Omental fat pad (tissue), 4 donors: ENCODE data around the gene C5orf46. TPM values are rescaled to one million over a fixed set of nuclear protein-coding genes. Genes with fewer than 3 reads are reported as not detected.

Experiments used
- ATAC-seq: fragments of 150-250 bp; one replicate; pipeline ENCODE4 v1.9.1; 2016; ENCODE audit warnings: mild to moderate bottlenecking, moderate library complexity; ENCODE audit not compliant: low FRiP score
- DNase-seq: peaks from one replicate; pipeline ENCODE4 v3.0.0-alpha.2; 2019; ENCODE audit warnings: low spot score
- CTCF ChIP-seq, 3 donors: fragments of 450-650 bp; IDR thresholded peaks; one replicate each; pipeline ENCODE4 v1.5.1; 2016 to 2017; ENCODE audit warnings: antibody characterized with exemption in 3 of 3, mild to moderate bottlenecking in 3 of 3, moderate library complexity in 2 of 3
- total RNA-seq, 4 donors: library from RNA; depleted of rRNA; stranded (reverse); fragments of >200 nt; gene quantifications; one replicate each; pipeline ENCODE4 v1.1.0, GENCODE V29; 2016

Gene C5orf46
- total RNA-seq, 4 donors from 2014 or later: not detected

- no peak for ATAC-seq
- no peak for DNase-seq
- no peak for TF ChIP-seq CTCF (IDR thresholded peaks at IDR 0.05)
These were observed 5.7 kb upstream of the C5orf46 start for GRCh38 chr5:147912011-147912410.

GRCh38 chr5:147911427-147911826 lies 5.1 kb upstream of the C5orf46 start:
- no peak for ATAC-seq
- DNase-seq: no peak
- no peak for TF ChIP-seq CTCF (IDR thresholded peaks at IDR 0.05)

DNA sequence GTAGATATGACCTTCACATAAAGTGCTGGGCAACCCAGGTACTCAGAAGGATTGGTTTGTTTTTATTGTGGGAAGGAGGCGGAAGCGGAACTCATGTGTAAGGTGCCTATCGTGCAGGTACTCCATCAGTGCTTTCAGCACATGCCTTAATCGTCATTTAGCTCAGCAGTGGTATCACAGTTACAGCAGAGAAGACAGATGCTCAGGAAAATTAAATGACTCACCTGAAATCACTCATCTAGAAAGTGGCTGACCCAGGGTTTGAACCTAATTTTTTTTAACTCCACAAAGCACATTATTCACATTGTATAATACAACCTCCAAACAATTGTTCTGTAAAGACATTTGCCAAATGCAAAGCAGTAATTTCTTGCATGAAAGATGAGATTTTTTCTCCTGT lies 2.2 kb downstream of the C5orf46 start:
- ATAC-seq (no peak), DNase-seq (no peak)
- no peak for TF ChIP-seq CTCF (IDR thresholded peaks at IDR 0.05)

DNA sequence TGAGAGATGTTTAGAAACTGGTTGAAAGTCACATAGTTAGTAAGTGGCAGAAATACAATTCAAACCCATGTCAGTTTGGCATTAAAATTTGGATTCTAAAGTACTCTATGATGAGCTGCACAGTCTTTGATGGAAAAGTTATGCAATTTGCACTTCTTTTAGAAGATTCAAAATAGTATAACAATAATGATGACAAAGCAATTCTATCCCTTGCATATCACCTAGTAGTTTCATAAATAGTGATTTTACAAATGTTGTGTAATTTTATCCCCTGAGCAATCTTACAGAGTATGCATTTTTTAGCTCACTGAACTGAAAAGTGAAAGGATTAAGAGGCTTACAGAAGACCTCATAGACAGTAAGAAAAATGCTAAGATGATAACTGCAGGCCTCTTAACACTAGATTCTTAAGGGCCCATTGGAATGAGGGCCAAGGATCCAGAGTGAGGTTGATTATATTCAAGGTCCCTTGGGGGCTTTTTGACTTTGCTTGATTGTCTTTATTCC lies 3.7 kb downstream of the C5orf46 start:
- ATAC-seq: no peak
- DNase-seq: no peak
- no peak for TF ChIP-seq CTCF (IDR thresholded peaks at IDR 0.05)

DNA sequence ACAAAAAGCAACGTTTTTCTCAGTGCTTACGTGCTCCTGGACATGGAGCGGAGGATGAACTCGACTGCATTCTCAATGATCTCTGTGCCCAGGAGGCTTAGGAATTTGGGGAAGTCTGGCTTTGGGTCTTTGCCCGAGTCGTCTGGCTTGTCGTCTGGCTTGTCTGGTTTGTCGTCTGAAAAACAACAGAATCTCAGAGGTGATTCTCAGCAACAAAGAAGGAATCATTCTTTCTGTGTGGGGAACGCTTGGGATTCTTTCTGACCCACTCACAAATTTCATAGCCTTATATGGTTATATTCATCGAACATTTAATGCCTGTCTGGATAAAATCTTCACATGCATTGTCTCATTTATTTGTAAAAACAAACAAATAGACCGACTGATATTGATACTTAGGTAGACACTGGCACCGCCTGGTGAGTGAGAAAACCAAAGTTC lies 4.7 kb downstream of the C5orf46 start:
- ATAC-seq (no peak), DNase-seq (no peak)
- no peak for TF ChIP-seq CTCF (IDR thresholded peaks at IDR 0.05)

DNA sequence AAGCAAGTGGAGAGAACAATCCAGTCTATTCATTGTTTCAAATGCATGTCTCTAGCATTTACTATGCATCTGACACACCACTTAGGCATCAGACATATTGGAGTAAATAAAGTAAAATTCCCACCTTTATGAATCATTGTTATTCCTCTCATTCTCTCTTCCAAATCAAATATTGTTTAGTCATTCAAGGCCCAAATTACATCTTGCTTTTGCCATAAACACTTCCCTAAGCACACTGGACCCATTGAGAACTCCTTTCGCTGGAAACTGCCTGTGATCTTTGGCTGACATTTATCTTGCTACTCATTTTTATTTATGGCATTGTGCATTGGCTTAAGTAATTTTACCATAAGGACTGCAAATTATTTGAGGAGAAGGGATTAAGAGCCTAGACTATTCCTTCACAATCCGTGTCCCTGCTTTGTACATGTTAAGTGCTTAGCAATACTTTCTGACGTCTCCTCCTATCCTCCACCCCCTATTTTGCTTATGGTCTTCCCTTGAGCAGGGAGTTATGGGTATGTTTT lies 7.4 kb downstream of the C5orf46 start:
- TF ChIP-seq CTCF (IDR thresholded peaks at IDR 0.05): no peak
- no peak for ATAC-seq

GRCh38 chr5:147895864-147896263 lies 10.5 kb downstream of the C5orf46 start:
- no peak for ATAC-seq
- no peak for DNase-seq
- TF ChIP-seq CTCF (IDR thresholded peaks at IDR 0.05): no peak

More for the DNA sequence above, 7.4 kb downstream of the C5orf46 start:
- DNase-seq: no peak
